Measurements from ENCODE around the gene NR4A1.

The NR4A1 gene

DNA sequence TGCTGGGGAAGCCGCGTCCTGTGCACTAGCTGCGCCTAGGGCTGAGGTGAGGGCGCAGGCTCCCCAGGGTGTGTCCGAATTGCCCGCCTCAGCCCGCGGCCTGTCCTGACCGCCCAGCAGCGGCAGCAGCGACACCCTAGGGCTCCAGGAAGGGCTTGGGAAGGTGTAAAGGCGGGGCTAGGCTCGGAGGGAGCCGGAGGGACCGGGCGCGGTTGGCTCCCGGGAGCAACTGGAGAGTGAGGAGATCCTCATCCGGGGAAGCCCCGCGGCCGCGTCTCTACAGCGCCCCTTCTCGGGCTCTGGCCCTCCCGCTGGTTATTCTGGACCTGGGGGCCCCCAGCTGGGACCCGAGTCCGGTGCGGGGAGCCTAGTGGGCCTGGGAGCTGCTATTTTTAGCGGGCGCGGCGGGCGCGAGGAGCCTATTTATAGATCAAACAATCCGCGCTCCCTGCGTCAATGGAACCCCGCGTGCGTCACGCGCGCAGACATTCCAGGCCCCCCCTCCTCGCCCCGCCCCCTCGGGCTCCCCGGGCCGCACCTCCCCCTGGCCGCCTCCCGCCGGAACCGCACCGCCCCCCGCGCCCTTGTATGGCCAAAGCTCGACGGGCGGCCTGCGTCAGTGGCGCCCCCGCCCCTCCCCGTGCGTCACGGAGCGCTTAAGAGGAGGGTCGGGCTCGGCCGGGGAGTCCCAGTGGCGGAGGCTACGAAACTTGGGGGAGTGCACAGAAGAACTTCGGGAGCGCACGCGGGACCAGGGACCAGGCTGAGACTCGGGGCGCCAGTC lies at the start of gene NR4A1:
Gene NR4A1, plus strand, starts transcription at position 685 of the 784 bp plus-strand sequence. CDS start 2,887 bp downstream, outside the sequence.
- in situ Hi-C loops (cut with MboI; ENCODE audit: low sequenced_read_pairs) = no loop called here

- in situ Hi-C loops (cut with MboI; ENCODE audit: low sequenced_read_pairs) = no loop called here
These were observed 48.2 kb upstream of the NR4A1 start for GRCh38 chr12:52003016-52003550.

DNA sequence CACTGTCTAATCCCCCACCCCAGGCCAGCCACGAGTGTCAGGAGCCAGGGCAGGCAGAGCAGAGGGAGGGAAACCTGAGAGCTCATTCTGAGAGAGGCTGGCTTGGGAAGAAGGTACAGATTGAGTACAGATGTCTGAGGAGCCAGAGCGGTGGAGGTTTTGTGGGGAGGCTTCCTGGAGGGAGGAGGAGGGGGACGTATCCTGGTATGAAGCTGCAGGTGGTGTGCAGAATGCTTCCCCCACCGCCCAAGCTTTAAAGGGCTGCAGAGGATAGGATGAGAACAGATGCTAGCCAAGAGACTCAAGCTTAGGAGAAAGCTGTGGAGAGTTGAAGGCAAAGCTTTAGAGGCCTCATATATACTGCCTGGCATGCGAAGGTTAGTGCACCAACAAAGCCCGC lies 47.7 kb upstream of the NR4A1 start:
- in situ Hi-C loops (cut with MboI; ENCODE audit: low sequenced_read_pairs) = no loop called here

GRCh38 chr12:52004042-52004648 lies 47.1 kb upstream of the NR4A1 start:
- in situ Hi-C loops (cut with MboI; ENCODE audit: low sequenced_read_pairs) = no loop called here

DNA sequence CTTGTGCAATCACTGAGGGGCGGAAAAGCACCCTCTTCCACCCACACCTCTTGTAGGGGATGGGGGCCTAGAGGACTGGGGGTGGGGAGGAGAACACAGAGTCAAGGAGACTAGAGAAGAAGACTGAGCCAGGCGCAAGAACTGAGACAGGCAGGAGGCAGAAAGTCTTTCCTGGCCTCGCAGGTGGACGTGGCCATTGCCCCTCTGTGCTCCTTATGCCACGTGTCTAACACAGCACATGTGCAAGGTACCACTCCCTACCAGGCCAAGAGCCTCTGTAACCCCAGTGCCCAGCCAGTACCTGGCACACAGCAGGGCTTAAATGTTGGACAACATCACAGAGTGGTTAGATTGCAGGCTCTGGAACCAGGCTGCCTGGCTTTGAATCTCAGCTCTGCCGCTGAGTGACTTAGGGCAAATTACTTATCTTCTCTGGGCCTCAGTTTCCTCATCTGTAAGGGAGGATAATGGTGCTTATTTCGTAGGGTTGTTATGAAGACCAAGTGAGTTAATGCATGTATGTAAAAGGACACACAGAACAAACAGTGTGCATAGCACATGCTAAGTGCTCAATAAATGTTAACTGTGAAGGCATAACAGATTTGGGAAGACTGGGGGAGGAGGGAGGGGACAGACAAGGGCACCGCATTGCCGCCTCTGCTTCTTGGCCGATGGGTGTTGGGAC lies 45.9 kb upstream of the NR4A1 start:
- in situ Hi-C loops (cut with MboI; ENCODE audit: low sequenced_read_pairs) = no loop called here

GRCh38 chr12:52005903-52006703 lies 45.1 kb upstream of the NR4A1 start:
- in situ Hi-C loops (cut with MboI; ENCODE audit: low sequenced_read_pairs) = no loop called here

DNA sequence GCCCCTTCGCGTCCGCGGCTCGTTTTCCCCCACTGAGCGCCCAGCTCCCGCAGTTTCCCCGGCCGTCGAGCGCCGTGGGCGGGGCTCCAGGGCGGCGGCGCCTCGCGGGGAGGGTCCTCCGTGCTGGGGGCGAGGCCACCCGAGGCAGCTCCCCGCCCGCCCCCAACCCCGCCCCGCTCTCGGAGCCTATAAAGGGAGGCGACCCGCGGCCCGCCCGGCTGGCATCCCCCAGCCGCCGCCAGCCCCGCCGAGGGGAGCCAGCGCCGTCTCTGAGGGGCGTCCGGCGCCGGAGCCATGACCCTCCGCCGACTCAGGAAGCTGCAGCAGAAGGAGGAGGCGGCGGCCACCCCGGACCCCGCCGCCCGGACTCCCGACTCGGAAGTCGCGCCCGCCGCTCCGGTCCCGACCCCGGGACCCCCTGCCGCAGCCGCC lies 44.5 kb upstream of the NR4A1 start, which contains the start of gene TAMALIN:
Gene TAMALIN, plus strand, starts transcription at position 221 of the 432 bp plus-strand sequence. Its CDS starts 74 bp downstream, at position 295.
- in situ Hi-C loops (cut with MboI; ENCODE audit: low sequenced_read_pairs) = no loop called here

DNA sequence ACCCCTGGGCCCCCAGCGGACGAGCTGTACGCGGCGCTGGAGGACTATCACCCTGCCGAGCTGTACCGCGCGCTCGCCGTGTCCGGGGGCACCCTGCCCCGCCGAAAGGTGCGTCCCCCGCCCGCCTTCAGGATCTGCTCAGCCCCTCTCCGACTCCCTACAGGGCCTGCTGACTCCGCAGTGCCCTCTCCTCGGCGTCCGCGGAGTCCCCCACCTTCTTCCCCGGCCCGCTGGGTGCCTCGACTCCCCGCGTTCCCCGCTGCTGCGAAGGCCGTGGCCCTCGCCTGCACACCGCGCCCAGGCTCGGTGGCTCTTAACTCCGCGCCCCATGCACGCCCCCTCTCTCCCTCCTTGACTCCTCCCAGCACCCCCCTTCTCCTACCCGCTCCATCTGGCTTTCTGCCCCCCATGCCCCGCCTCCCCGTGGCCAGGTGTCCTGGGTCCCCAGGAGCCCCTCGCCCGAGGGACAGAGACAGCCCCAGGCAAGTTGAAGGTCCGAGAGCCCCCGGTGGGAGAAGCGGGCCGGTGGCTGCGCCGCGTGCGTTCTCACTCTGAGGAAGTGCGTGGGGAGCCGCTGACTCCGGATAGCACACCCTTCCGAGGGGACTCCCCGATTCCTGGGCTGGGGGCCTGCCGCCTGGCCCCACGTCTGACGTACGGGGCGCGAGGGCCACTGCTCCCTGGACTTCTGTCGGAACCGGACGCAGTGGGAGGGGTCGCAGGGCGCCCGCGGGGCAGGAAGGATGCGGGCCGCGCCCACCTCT lies 43.9 kb upstream of the NR4A1 start:
- in situ Hi-C loops (cut with MboI; ENCODE audit: low sequenced_read_pairs) = no loop called here

GRCh38 chr12:52007982-52008510 lies 43.2 kb upstream of the NR4A1 start:
- in situ Hi-C loops (cut with MboI; ENCODE audit: low sequenced_read_pairs) = no loop called here

DNA sequence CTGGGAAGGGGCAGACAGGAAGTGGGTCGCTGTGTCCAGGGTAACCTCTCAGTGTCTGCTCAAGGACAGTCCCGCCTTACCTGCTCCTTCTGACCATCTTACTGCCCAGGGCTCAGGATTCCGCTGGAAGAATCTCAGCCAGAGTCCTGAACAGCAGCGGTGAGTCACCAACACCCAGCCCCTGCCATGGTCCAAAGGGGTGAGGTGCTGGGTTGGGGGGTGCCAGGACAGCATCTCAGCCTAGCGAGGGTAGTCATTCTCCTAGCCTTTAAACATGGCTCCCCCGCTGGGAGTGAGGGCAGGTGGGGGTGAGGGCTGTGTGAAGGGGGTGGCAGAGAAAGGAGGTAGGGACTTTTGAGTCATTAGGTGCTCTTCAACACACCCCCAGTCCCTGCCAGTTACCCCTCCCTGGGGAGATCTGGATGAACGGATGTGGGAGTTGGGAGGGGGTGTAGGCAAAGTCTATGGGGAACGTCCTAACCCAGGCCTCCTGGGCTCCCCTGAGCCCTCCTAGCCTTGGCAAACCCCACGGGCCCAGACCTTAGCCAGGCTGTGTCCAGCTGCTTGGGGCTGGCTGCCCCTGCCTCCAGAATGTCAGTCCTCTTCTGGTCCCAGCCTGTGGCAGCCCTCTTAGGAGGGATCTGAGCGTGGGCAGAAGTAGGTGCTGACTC lies 42.0 kb upstream of the NR4A1 start:
- in situ Hi-C loops (cut with MboI; ENCODE audit: low sequenced_read_pairs) = no loop called here

GRCh38 chr12:52010152-52010622 lies 41.1 kb upstream of the NR4A1 start:
- in situ Hi-C loops (cut with MboI; ENCODE audit: low sequenced_read_pairs) = no loop called here

DNA sequence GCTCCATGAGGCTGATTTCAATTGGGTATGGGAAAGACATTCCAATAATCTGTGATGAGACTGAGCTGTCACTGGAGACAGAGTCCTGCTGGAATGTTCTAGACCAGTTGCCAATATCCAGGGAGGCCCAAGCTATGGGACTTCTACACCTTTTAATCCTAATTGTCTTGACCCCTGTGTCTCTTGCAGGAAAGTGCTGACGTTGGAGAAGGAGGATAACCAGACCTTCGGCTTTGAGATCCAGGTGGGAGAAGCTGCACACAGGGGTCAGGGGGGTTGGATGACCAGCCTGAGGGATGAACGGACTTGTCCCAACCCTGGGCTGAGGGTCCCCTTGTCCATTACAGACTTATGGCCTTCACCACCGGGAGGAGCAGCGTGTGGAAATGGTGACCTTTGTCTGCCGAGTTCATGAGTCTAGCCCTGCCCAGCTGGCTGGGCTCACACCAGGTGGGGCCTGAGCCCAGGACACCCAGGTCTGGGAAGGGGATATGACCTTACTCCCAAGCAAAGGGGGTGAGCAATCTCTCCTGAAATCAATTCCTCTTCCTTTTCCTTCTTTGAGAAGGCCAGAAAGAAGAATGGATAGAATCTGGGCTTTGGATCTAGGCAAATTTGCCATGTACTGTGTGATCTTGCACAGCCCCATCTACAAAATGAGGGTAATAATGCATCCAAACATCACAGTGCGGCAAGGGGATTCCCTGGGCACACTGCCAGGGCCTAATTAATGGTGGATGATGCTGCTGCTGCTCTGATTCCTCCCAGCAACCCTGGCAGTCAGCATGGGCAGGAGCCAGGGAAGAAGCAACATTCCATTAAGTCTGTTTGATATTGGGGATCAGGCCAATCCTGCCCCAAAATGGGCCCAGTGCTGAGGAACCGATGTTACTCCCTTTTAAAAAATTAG lies 40.3 kb upstream of the NR4A1 start:
- in situ Hi-C loops (cut with MboI; ENCODE audit: low sequenced_read_pairs) = no loop called here

- in situ Hi-C loops (cut with MboI; ENCODE audit: low sequenced_read_pairs) = no loop called here
These were observed 39.5 kb upstream of the NR4A1 start for GRCh38 chr12:52011602-52012214.

DNA sequence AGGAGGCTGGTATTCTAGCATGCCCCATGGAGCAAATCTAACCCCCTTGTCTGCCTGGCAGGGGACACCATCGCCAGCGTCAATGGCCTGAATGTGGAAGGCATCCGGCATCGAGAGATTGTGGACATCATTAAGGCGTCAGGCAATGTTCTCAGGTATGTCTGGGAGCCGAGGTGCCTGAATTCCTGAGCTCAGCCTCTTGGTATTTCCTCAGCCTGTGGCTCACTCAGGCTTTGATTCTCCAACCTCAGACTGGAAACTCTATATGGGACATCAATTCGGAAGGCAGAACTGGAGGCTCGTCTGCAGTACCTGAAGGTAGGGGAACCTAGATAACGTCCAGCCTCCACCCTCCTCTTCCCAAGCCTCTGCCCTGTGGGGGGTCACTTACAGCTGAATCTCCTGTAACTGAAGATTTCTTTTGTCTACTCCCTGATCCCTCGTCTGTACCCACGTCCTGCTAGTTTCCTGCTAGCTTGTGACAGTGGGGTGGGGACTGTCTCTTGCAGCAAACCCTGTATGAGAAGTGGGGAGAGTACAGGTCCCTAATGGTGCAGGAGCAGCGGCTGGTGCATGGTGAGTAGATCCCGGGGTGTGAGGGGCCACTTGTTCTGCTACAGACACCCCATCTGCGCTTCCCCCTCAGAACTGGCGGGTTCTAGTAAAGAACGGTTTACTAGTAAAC lies 37.5 kb upstream of the NR4A1 start:
- in situ Hi-C loops (cut with MboI; ENCODE audit: low sequenced_read_pairs) = no loop called here

DNA sequence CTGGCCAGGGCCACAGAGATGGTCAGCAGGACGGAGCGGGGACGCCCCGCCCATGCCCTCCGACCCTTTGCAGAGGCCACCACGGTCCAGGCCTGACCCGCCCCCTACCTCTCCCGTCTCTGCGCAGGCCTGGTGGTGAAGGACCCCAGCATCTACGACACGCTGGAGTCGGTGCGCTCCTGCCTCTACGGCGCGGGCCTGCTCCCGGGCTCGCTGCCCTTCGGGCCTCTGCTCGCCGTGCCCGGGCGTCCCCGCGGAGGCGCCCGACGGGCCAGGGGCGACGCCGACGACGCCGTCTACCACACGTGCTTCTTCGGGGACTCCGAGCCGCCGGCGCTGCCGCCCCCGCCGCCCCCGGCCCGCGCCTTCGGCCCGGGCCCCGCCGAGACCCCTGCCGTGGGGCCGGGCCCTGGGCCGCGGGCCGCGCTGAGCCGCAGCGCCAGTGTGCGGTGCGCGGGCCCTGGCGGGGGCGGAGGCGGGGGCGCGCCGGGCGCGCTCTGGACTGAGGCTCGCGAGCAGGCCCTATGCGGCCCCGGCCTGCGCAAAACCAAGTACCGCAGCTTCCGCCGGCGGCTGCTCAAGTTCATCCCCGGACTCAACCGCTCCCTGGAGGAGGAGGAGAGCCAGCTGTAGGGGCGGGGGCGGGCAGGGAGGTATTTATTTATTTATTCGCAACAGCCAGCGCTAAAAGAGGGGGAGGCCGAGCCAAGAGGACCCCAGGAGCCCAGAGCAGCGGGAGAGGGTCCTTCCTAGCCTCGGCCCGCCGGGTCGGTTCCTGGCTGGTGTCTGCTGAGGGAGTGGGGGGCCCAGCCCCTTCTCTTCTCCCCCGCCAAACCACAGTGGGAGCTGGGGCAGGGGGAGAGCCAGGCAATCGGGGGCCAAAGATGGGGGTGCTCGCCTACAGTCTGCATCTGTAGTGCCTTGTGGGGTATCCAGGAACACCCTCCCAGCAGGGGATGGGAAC lies 36.4 kb upstream of the NR4A1 start:
- in situ Hi-C loops (cut with MboI; ENCODE audit: low sequenced_read_pairs) = no loop called here

GRCh38 chr12:52015532-52016041 lies 35.7 kb upstream of the NR4A1 start:
- in situ Hi-C loops (cut with MboI; ENCODE audit: low sequenced_read_pairs) = no loop called here

All from HL-60/S4 treated with retinoic acid at 250 ng/mL for 4 days and 3 days (cell line).